Stimulated activated CD4-positive, alpha-beta T cell treated with anti-CD3 and anti-CD28 coated beads, TNF-alpha, amount 100 ng/mL, for 24 hours (primary cell): Measurements from ENCODE around the gene SPEF2.
"Not testable (repeated sequence)": the region's sequence is repeated elsewhere in the genome, so short reads cannot be mapped to it uniquely, and the experiment has no call there.

Experiments
- DNase-seq, 3 experiments: peaks; one replicate each; pipeline ENCODE4 v3.0.0-alpha.2; 2020; ENCODE audit warnings: low read depth in 3 of 3

The SPEF2 gene

GRCh38 chr5:35659556-35659955 is 41.9 kb downstream of the SPEF2 start:
- no peak for DNase-seq

- DNase-seq: no peak
These were observed 42.8 kb downstream of the SPEF2 start for GRCh38 chr5:35660451-35660850.

- DNase-seq: no peak
These were observed 46.9 kb downstream of the SPEF2 start for GRCh38 chr5:35664584-35664983.

- DNase-seq: no peak
These were observed 47.4 kb downstream of the SPEF2 start for GRCh38 chr5:35665096-35665495.

- DNase-seq: no peak
These were observed 50.7 kb downstream of the SPEF2 start for GRCh38 chr5:35668319-35668718.

- no peak for DNase-seq
These were observed 51.1 kb downstream of the SPEF2 start for GRCh38 chr5:35668794-35669193.

- no peak for DNase-seq
These were observed 54.1 kb downstream of the SPEF2 start for GRCh38 chr5:35671541-35672295.

- not testable (repeated sequence) for DNase-seq
These were observed 54.6 kb downstream of the SPEF2 start for GRCh38 chr5:35672296-35672655.

- DNase-seq: peak in 1 of 3 experiments; percentile 3
These were observed 55.3 kb downstream of the SPEF2 start for GRCh38 chr5:35672995-35673394.

GRCh38 chr5:35674049-35674448 is 56.4 kb downstream of the SPEF2 start:
- no peak for DNase-seq

GRCh38 chr5:35675392-35675791 is 57.7 kb downstream of the SPEF2 start:
- DNase-seq: no peak

GRCh38 chr5:35677878-35678277 is 60.2 kb downstream of the SPEF2 start:
- no peak for DNase-seq

GRCh38 chr5:35678661-35679060 is 61.0 kb downstream of the SPEF2 start:
- DNase-seq: no peak

GRCh38 chr5:35679357-35679756 is 61.7 kb downstream of the SPEF2 start:
- no peak for DNase-seq

GRCh38 chr5:35681911-35682310 is 64.2 kb downstream of the SPEF2 start:
- no peak for DNase-seq

GRCh38 chr5:35683466-35683865 is 65.8 kb downstream of the SPEF2 start:
- no peak for DNase-seq

GRCh38 chr5:35685161-35685560 is 67.5 kb downstream of the SPEF2 start:
- no peak for DNase-seq

- no peak for DNase-seq
These were observed 70.3 kb downstream of the SPEF2 start for GRCh38 chr5:35687961-35688360.

GRCh38 chr5:35694481-35694880 is 76.8 kb downstream of the SPEF2 start:
- no peak for DNase-seq

GRCh38 chr5:35698047-35698808 is 80.6 kb downstream of the SPEF2 start:
- no peak for DNase-seq

GRCh38 chr5:35707659-35708058 is 90.0 kb downstream of the SPEF2 start:
- DNase-seq: no peak

- no peak for DNase-seq
These were observed 92.0 kb downstream of the SPEF2 start for GRCh38 chr5:35709688-35710087.

- no peak for DNase-seq
These were observed 100.1 kb downstream of the SPEF2 start for GRCh38 chr5:35717718-35718117.
